Skeletal muscle satellite cell (primary cell): ENCODE data around the gene SIX5.

Source experiments
- H3K27me3 ChIP-seq: 2 replicates; pipeline ENCODE4 v1.7.0; 2013; ENCODE audit warnings: low read length; ENCODE audit not compliant: control insufficient read depth, insufficient read depth
- H3K36me3 ChIP-seq: 2 replicates; pipeline ENCODE4 v1.7.0; 2013; ENCODE audit warnings: mild to moderate bottlenecking, control low read depth, low read length; ENCODE audit not compliant: insufficient read depth
- H3K4me1 ChIP-seq: 2 replicates; pipeline ENCODE4 v1.7.0; 2013; ENCODE audit warnings: low read length; ENCODE audit not compliant: control insufficient read depth, insufficient read depth
- H3K4me2 ChIP-seq: 2 replicates; pipeline ENCODE4 v1.7.0; 2013; ENCODE audit warnings: mild to moderate bottlenecking, low read length
- H3K4me3 ChIP-seq: 2 replicates; pipeline ENCODE4 v1.7.0; 2013; ENCODE audit warnings: low read length
- H3K9ac ChIP-seq: 2 replicates; pipeline ENCODE4 v1.7.0; 2013; ENCODE audit warnings: mild to moderate bottlenecking, low read depth, low read length, moderate library complexity
- H3K9me3 ChIP-seq: replicated peaks from 2 replicates; pipeline ENCODE4 v1.7.0; 2013; ENCODE audit warnings: mild to moderate bottlenecking, control low read depth, low read length

Gene SIX5

GRCh38 chr19:45790942-45791341 lies 21.9 kb upstream of the SIX5 start:
- H3K9me3 ChIP-seq: no peaks in the 10 kb centered on the region
- H3K4me1 ChIP-seq: peaks cover 15% of the 10 kb centered on the region
- H3K4me3 ChIP-seq: peak overlapping the region; percentile 82
- peak overlapping the region; percentile 90 for H3K9ac ChIP-seq
- peak overlapping the region; percentile 88 for H3K4me2 ChIP-seq
- no peaks in the 10 kb centered on the region for H3K27me3 ChIP-seq
- peaks cover 39% of the 10 kb centered on the region for H3K36me3 ChIP-seq

- no peak overlapping the region for H3K4me2 ChIP-seq
- no peaks in the 10 kb centered on the region for H3K27me3 ChIP-seq
- peaks cover 30% of the 10 kb centered on the region for H3K4me1 ChIP-seq
- H3K9ac ChIP-seq: no peak overlapping the region
- H3K9me3 ChIP-seq: no peaks in the 10 kb centered on the region
- H3K36me3 ChIP-seq: peaks cover 52% of the 10 kb centered on the region
- no peak overlapping the region for H3K4me3 ChIP-seq
These were observed 20.2 kb upstream of the SIX5 start for GRCh38 chr19:45789035-45789786.

- Histone ChIP-seq H3K9ac (no peak overlapping the region), H3K27me3 (no peaks in the 10 kb centered on the region), H3K4me3 (no peak overlapping the region), H3K4me2 (no peak overlapping the region), H3K4me1 (peaks cover 49% of the 10 kb centered on the region), H3K36me3 (peaks cover 52% of the 10 kb centered on the region), H3K9me3 (no peaks in the 10 kb centered on the region)
These were observed 17.5 kb upstream of the SIX5 start for GRCh38 chr19:45786533-45786894.

GRCh38 chr19:45785781-45786532 lies 16.9 kb upstream of the SIX5 start:
- Histone ChIP-seq H3K9ac (no peak overlapping the region), H3K4me3 (no peak overlapping the region), H3K9me3 (no peaks in the 10 kb centered on the region), H3K4me2 (no peak overlapping the region), H3K4me1 (peaks cover 49% of the 10 kb centered on the region), H3K27me3 (no peaks in the 10 kb centered on the region), H3K36me3 (peaks cover 51% of the 10 kb centered on the region)

- Histone ChIP-seq H3K9me3 (no peaks in the 10 kb centered on the region), H3K4me2 (no peak overlapping the region), H3K9ac (peak overlapping the region; percentile 12), H3K4me3 (no peak overlapping the region), H3K4me1 (peaks cover 55% of the 10 kb centered on the region), H3K36me3 (peaks cover 46% of the 10 kb centered on the region), H3K27me3 (no peaks in the 10 kb centered on the region)
These were observed 16.0 kb upstream of the SIX5 start for GRCh38 chr19:45785097-45785496.

- Histone ChIP-seq H3K4me2 (peak overlapping the region; percentile 78), H3K9ac (peak overlapping the region; percentile 80), H3K36me3 (peaks cover 51% of the 10 kb centered on the region), H3K4me3 (no peak overlapping the region), H3K9me3 (no peaks in the 10 kb centered on the region), H3K27me3 (no peaks in the 10 kb centered on the region), H3K4me1 (peaks cover 58% of the 10 kb centered on the region)
These were observed 15.0 kb upstream of the SIX5 start for GRCh38 chr19:45784096-45784495.

GRCh38 chr19:45782820-45783785 lies 14.1 kb upstream of the SIX5 start:
- H3K4me1 ChIP-seq: peaks cover 58% of the 10 kb centered on the region
- H3K4me2 ChIP-seq: peak overlapping the region; percentile 82
- H3K4me3 ChIP-seq: peak overlapping the region; percentile 74
- H3K27me3 ChIP-seq: no peaks in the 10 kb centered on the region
- H3K36me3 ChIP-seq: peaks cover 51% of the 10 kb centered on the region
- no peaks in the 10 kb centered on the region for H3K9me3 ChIP-seq
- H3K9ac ChIP-seq: peak overlapping the region; percentile 80

GRCh38 chr19:45782162-45782691 lies 13.2 kb upstream of the SIX5 start, which contains the start of gene DMPK:
Gene DMPK, minus strand, starts transcription at chr19:45782490. Its CDS starts 138 bp downstream, at chr19:45782352.
- Histone ChIP-seq H3K4me1 (peaks cover 58% of the 10 kb centered on the region), H3K9ac (peak within 1 kb of the TSS; percentile 80), H3K27me3 (no peaks in the 10 kb centered on the region), H3K9me3 (no peaks in the 10 kb centered on the region), H3K4me3 (peak within 1 kb of the TSS; percentile 74), H3K4me2 (peak within 1 kb of the TSS; percentile 82), H3K36me3 (peaks cover 53% of the 10 kb centered on the region)

- Histone ChIP-seq H3K4me3 (peak overlapping the region; percentile 74), H3K27me3 (no peaks in the 10 kb centered on the region), H3K9me3 (no peaks in the 10 kb centered on the region)
These were observed 12.4 kb upstream of the SIX5 start for GRCh38 chr19:45781214-45782161.

More at GRCh38 chr19:45781214-45782161, 12.4 kb upstream of the SIX5 start:
- peaks cover 58% of the 10 kb centered on the region for H3K4me1 ChIP-seq
- H3K4me2 ChIP-seq: peak overlapping the region; percentile 82
- peak overlapping the region; percentile 70 for H3K9ac ChIP-seq
- H3K36me3 ChIP-seq: peaks cover 53% of the 10 kb centered on the region
